Measurements from ENCODE around the gene KRTAP4-12.
"Not testable (repeated sequence)": the region's sequence is repeated elsewhere in the genome, so short reads cannot be mapped to it uniquely, and the experiment has no call there.

KRTAP4-12 gene

GRCh38 chr17:41140360-41141131 lies 16.6 kb upstream of the KRTAP4-12 start, which contains the start of gene KRTAP4-6:
TSS of gene KRTAP4-6 (minus strand) at chr17:41140544. CDS start at chr17:41140487, 57 bp downstream.
- no peak within 1 kb of the TSS for H3K4ac ChIP-seq (ENCODE audit: low read depth in 1 of 2, low read length in 2 of 2)
- H2AFZ ChIP-seq (ENCODE audit: low read depth, low read length), result no peak within 1 kb of the TSS
- H3K4me3 ChIP-seq (ENCODE audit: insufficient read depth in 1 of 2, low read depth in 1 of 2, low read length in 2 of 2), result peak within 1 kb of the TSS in 1 of 2 experiments; percentile 39
- peaks cover 0 to 6% of the 10 kb centered on the region in 2 experiments for H3K36me3 ChIP-seq (ENCODE audit: control insufficient read depth in 1 of 2, insufficient read depth in 2 of 2, low read depth in 1 of 2, low read length in 2 of 2)
- no peak within 1 kb of the TSS for H2BK120ac ChIP-seq (ENCODE audit: low read depth, low read length)
- no peak within 1 kb of the TSS for H4K8ac ChIP-seq (ENCODE audit: low read length)
- H3K9me3 ChIP-seq (ENCODE audit: control insufficient read depth, low read length), result peaks cover 23% of the 10 kb centered on the region
- no peak within 1 kb of the TSS for H3K4me2 ChIP-seq (ENCODE audit: low read length, poor library complexity, severe bottlenecking)
- H3K27me3 ChIP-seq (ENCODE audit: control insufficient read depth in 1 of 2, insufficient read depth in 1 of 2, low read length in 2 of 2), result no peaks in the 10 kb centered on the region
- H2BK12ac ChIP-seq (ENCODE audit: low read length in 2 of 2), result no peak within 1 kb of the TSS
- WGBS, result 84% methylated on average over 5 of the region's 6 CpGs
- peak within 1 kb of the TSS; percentile 72 for H2AK5ac ChIP-seq (ENCODE audit: low read length, severe bottlenecking)
- H3K14ac ChIP-seq (ENCODE audit: low read length in 2 of 2), result no peak within 1 kb of the TSS
- H3K9ac ChIP-seq (ENCODE audit: low read length), result no peak within 1 kb of the TSS
- H4K91ac ChIP-seq (ENCODE audit: low read length), result peak within 1 kb of the TSS; percentile 18
- DNase-seq, result peak; percentile 9
- H3K27ac ChIP-seq (ENCODE audit: low read length, poor library complexity, severe bottlenecking), result peak within 1 kb of the TSS; percentile 96
- H3K18ac ChIP-seq (ENCODE audit: low read depth in 1 of 2, low read length in 2 of 2), result no peak within 1 kb of the TSS
- H3K79me1 ChIP-seq (replicated peaks; ENCODE audit: low read length, poor library complexity, severe bottlenecking), result no peaks in the 10 kb centered on the region
- peak within 1 kb of the TSS; percentile 52 for H2BK15ac ChIP-seq (ENCODE audit: low read depth, poor library complexity, severe bottlenecking)
- peak within 1 kb of the TSS; percentile 92 for H2BK5ac ChIP-seq (ENCODE audit: low read depth, low read length, poor library complexity, severe bottlenecking)
- no peak within 1 kb of the TSS for H3K23ac ChIP-seq (ENCODE audit: low read length in 2 of 2)
- H3K4me1 ChIP-seq (ENCODE audit: control insufficient read depth, insufficient read depth, low read depth, low read length), result peaks cover 8% of the 10 kb centered on the region

GRCh38 chr17:41139865-41140264 lies 15.9 kb upstream of the KRTAP4-12 start:
- Histone ChIP-seq H2BK15ac (ENCODE audit: low read depth, poor library complexity, severe bottlenecking) (peak overlapping the region; percentile 52), H4K91ac (ENCODE audit: low read length) (peak overlapping the region; percentile 18), H3K4me3 (ENCODE audit: insufficient read depth in 1 of 2, low read depth in 1 of 2, low read length in 2 of 2) (peak overlapping the region in 1 of 2 experiments; percentile 39), H3K9me3 (ENCODE audit: control insufficient read depth, low read length) (peaks cover 23% of the 10 kb centered on the region), H2AK5ac (ENCODE audit: low read length, severe bottlenecking) (peak overlapping the region; percentile 31)
- not testable (repeated sequence) for H4K8ac ChIP-seq (ENCODE audit: low read length); H2BK5ac ChIP-seq (ENCODE audit: low read depth, low read length, poor library complexity, severe bottlenecking); H3K36me3 ChIP-seq (ENCODE audit: control insufficient read depth in 1 of 2, insufficient read depth in 2 of 2, low read depth in 1 of 2, low read length in 2 of 2); H3K79me1 ChIP-seq (replicated peaks; ENCODE audit: low read length, poor library complexity, severe bottlenecking); H3K4me2 ChIP-seq (ENCODE audit: low read length, poor library complexity, severe bottlenecking); H2AFZ ChIP-seq (ENCODE audit: low read depth, low read length); H2BK12ac ChIP-seq (ENCODE audit: low read length in 2 of 2); H3K4me1 ChIP-seq (ENCODE audit: control insufficient read depth, insufficient read depth, low read depth, low read length); H2BK120ac ChIP-seq (ENCODE audit: low read depth, low read length); H3K27me3 ChIP-seq (ENCODE audit: control insufficient read depth in 1 of 2, insufficient read depth in 1 of 2, low read length in 2 of 2); H3K9ac ChIP-seq (ENCODE audit: low read length); DNase-seq; H3K27ac ChIP-seq (ENCODE audit: low read length, poor library complexity, severe bottlenecking); H3K14ac ChIP-seq (ENCODE audit: low read length in 2 of 2); H3K4ac ChIP-seq (ENCODE audit: low read depth in 1 of 2, low read length in 2 of 2); H3K18ac ChIP-seq (ENCODE audit: low read depth in 1 of 2, low read length in 2 of 2); H3K23ac ChIP-seq (ENCODE audit: low read length in 2 of 2)
- 90% methylated on average over 12 of the region's 12 CpGs for WGBS

- H3K4ac ChIP-seq (ENCODE audit: low read depth in 1 of 2, low read length in 2 of 2), result no peak overlapping the region
- H2BK15ac ChIP-seq (ENCODE audit: low read depth, poor library complexity, severe bottlenecking), result no peak overlapping the region
- no peak overlapping the region for H2BK120ac ChIP-seq (ENCODE audit: low read depth, low read length)
- no peak overlapping the region for H3K9ac ChIP-seq (ENCODE audit: low read length)
- H3K79me1 ChIP-seq (replicated peaks; ENCODE audit: low read length, poor library complexity, severe bottlenecking), result no peaks in the 10 kb centered on the region
- no peak overlapping the region for H4K91ac ChIP-seq (ENCODE audit: low read length)
- H3K4me2 ChIP-seq (ENCODE audit: low read length, poor library complexity, severe bottlenecking), result no peak overlapping the region
- no peak overlapping the region for H2BK5ac ChIP-seq (ENCODE audit: low read depth, low read length, poor library complexity, severe bottlenecking)
- no peak overlapping the region for H3K14ac ChIP-seq (ENCODE audit: low read length in 2 of 2)
- WGBS, result 94% methylated on average over 2 of the region's 2 CpGs
- DNase-seq, result no peak
- H3K18ac ChIP-seq (ENCODE audit: low read depth in 1 of 2, low read length in 2 of 2), result no peak overlapping the region
- H3K4me1 ChIP-seq (ENCODE audit: control insufficient read depth, insufficient read depth, low read depth, low read length), result no peaks in the 10 kb centered on the region
- no peak overlapping the region for H4K8ac ChIP-seq (ENCODE audit: low read length)
- H3K36me3 ChIP-seq (ENCODE audit: control insufficient read depth in 1 of 2, insufficient read depth in 2 of 2, low read depth in 1 of 2, low read length in 2 of 2), result no peaks in the 10 kb centered on the region
- no peak overlapping the region for H3K27ac ChIP-seq (ENCODE audit: low read length, poor library complexity, severe bottlenecking)
- no peak overlapping the region for H2BK12ac ChIP-seq (ENCODE audit: low read length in 2 of 2)
- H3K4me3 ChIP-seq (ENCODE audit: insufficient read depth in 1 of 2, low read depth in 1 of 2, low read length in 2 of 2), result no peak overlapping the region
- H2AK5ac ChIP-seq (ENCODE audit: low read length, severe bottlenecking), result no peak overlapping the region
- no peak overlapping the region for H3K23ac ChIP-seq (ENCODE audit: low read length in 2 of 2)
- peaks cover 5% of the 10 kb centered on the region for H3K9me3 ChIP-seq (ENCODE audit: control insufficient read depth, low read length)
- H2AFZ ChIP-seq (ENCODE audit: low read depth, low read length), result no peak overlapping the region
- H3K27me3 ChIP-seq (ENCODE audit: control insufficient read depth in 1 of 2, insufficient read depth in 1 of 2, low read length in 2 of 2), result no peaks in the 10 kb centered on the region
These were observed 10.1 kb upstream of the KRTAP4-12 start for GRCh38 chr17:41133880-41134735.

DNA sequence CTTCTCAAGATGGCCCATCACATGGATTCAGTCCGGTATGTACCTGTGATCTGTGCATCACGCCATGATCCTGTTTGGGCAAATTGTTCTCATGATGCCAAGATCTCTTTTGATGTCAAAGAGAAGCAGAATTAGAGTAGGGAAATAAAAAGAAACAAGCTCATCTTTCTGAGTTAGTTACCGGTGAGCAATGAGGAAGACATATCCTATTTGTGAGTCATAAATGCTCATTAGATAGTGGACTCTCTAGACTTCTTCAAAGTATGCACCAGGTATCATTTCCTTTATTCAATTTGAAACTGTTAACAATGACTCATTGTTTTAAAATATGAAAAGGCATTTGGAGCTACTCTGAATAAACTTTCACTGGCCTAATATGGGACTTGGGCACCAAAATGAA lies 8.0 kb upstream of the KRTAP4-12 start:
- DNase-seq, result no peak
- Histone ChIP-seq H2AK5ac (ENCODE audit: low read length, severe bottlenecking) (no peak overlapping the region), H2BK120ac (ENCODE audit: low read depth, low read length) (no peak overlapping the region), H3K79me1 (replicated peaks; ENCODE audit: low read length, poor library complexity, severe bottlenecking) (no peaks in the 10 kb centered on the region), H3K4ac (ENCODE audit: low read depth in 1 of 2, low read length in 2 of 2) (no peak overlapping the region), H3K4me2 (ENCODE audit: low read length, poor library complexity, severe bottlenecking) (no peak overlapping the region), H2BK15ac (ENCODE audit: low read depth, poor library complexity, severe bottlenecking) (no peak overlapping the region), H2BK12ac (ENCODE audit: low read length in 2 of 2) (no peak overlapping the region), H4K91ac (ENCODE audit: low read length) (no peak overlapping the region), H3K4me3 (ENCODE audit: insufficient read depth in 1 of 2, low read depth in 1 of 2, low read length in 2 of 2) (no peak overlapping the region), H3K27me3 (ENCODE audit: control insufficient read depth in 1 of 2, insufficient read depth in 1 of 2, low read length in 2 of 2) (no peaks in the 10 kb centered on the region), H3K14ac (ENCODE audit: low read length in 2 of 2) (no peak overlapping the region), H3K4me1 (ENCODE audit: control insufficient read depth, insufficient read depth, low read depth, low read length) (no peaks in the 10 kb centered on the region), H3K36me3 (ENCODE audit: control insufficient read depth in 1 of 2, insufficient read depth in 2 of 2, low read depth in 1 of 2, low read length in 2 of 2) (no peaks in the 10 kb centered on the region), H3K9ac (ENCODE audit: low read length) (no peak overlapping the region), H2AFZ (ENCODE audit: low read depth, low read length) (no peak overlapping the region), H3K18ac (ENCODE audit: low read depth in 1 of 2, low read length in 2 of 2) (no peak overlapping the region), H3K23ac (ENCODE audit: low read length in 2 of 2) (no peak overlapping the region), H4K8ac (ENCODE audit: low read length) (no peak overlapping the region), H2BK5ac (ENCODE audit: low read depth, low read length, poor library complexity, severe bottlenecking) (no peak overlapping the region), H3K27ac (ENCODE audit: low read length, poor library complexity, severe bottlenecking) (no peak overlapping the region), H3K9me3 (ENCODE audit: control insufficient read depth, low read length) (peaks cover 3% of the 10 kb centered on the region)
- WGBS, result 93% methylated on average over 2 of the region's 3 CpGs

All from mesenchymal stem cell (in vitro differentiated cells and primary cell).